Gastroesophageal sphincter (tissue), 4 donors: Measurements from ENCODE around the gene VWA5B2. TPM values are rescaled to one million over a fixed set of nuclear protein-coding genes. Genes with fewer than 3 reads are reported as not detected.

ENCODE experiments used
- ATAC-seq: fragments of 150-250 bp; one replicate; pipeline ENCODE4 v1.9.1; 2016; ENCODE audit warnings: mild to moderate bottlenecking, moderate library complexity
- H3K27ac ChIP-seq, 4 donors: fragments of 200-600 bp; sonication (generic) in 3 of 4; 1 replicate in 3 of 4; 2 replicates in 1 of 4; pipeline ENCODE4 v1.5.1; 2016 to 2019
- H3K27me3 ChIP-seq: fragments of 200-600 bp; sonication (generic); one replicate; pipeline ENCODE4 v1.5.1; 2019
- H3K36me3 ChIP-seq, 2 donors: fragments of 200-600 bp; sonication (generic); one replicate each; pipeline ENCODE4 v1.5.1; 2019; ENCODE audit warnings: control low read depth in 1 of 2
- H3K4me1 ChIP-seq, 3 donors: fragments of 200-600 bp; sonication (generic); 1 replicate in 2 of 3; 2 replicates in 1 of 3; pipeline ENCODE4 v1.5.1; 2016 to 2019; ENCODE audit warnings: control low read depth in 2 of 3
- H3K4me3 ChIP-seq, 2 donors: fragments of 200-600 bp; sonication (generic); one replicate each; pipeline ENCODE4 v1.5.1; 2019; ENCODE audit warnings: mild to moderate bottlenecking in 1 of 2, moderate library complexity in 1 of 2
- H3K9me3 ChIP-seq, 3 donors: fragments of 200-600 bp; sonication (generic); one replicate each; pipeline ENCODE4 v1.5.1; 2017 to 2019; ENCODE audit warnings: control low read depth in 2 of 3
- CTCF ChIP-seq, 4 experiments: fragments of 200-600 bp in 2 of 4; fragments of 450-650 bp in 2 of 4; sonication (generic) in 1 of 4; IDR thresholded peaks; one replicate each; pipeline ENCODE4 v1.5.1; 2017 to 2019; ENCODE audit warnings: antibody characterized with exemption in 4 of 4, mild to moderate bottlenecking in 2 of 4, moderate library complexity in 2 of 4
- EP300 ChIP-seq: sonication (generic); formaldehyde crosslinking; IDR thresholded peaks from one replicate; pipeline ENCODE4 v1.6.1; 2017; ENCODE audit warnings: antibody characterized with exemption, mild to moderate bottlenecking
- POLR2A ChIP-seq, 2 donors: fragments of 450-650 bp; IDR thresholded peaks; one replicate each; pipeline ENCODE4 v1.6.1; 2017; ENCODE audit warnings: antibody characterized with exemption in 2 of 2, mild to moderate bottlenecking in 2 of 2, moderate library complexity in 1 of 2
- POLR2AphosphoS5 ChIP-seq: sonication (generic); formaldehyde crosslinking; IDR thresholded peaks from one replicate; pipeline ENCODE4 v1.6.1; 2017; ENCODE audit warnings: antibody characterized with exemption
- WGBS, 2 donors: methylation state at CpG; one replicate each; pipeline ENCODE4 v1.1.5; 2018; ENCODE audit warnings: low coverage in 1 of 2; 5-methylcytosine and 5-hydroxymethylcytosine counted together
- total RNA-seq, 4 donors: library from RNA; depleted of rRNA; stranded (reverse); fragments of >200 nt; gene quantifications; one replicate each; pipeline ENCODE4 v1.1.0, GENCODE V29; 2016

VWA5B2 gene
- total RNA-seq, 4 donors from 2014 or later, result 0.10 to 0.54 TPM; not detected in 2

- Histone ChIP-seq H3K36me3 (peaks cover 0 to 24% of the 10 kb centered on the region in 2 donors), H3K4me3 (peak within 1 kb of the TSS; percentile 92 to 98), H3K9me3 (no peaks in the 10 kb centered on the region), H3K27me3 (no peaks in the 10 kb centered on the region), H3K4me1 (peaks cover 3 to 32% (median 4%) of the 10 kb centered on the region in 3 donors), H3K27ac (peak within 1 kb of the TSS; percentile 59 to 85 (median 83))
- WGBS, 2 donors, result 1% methylated on average over 12 to 19 of the region's 49 CpGs
- peak; percentile 80 for ATAC-seq
- TF ChIP-seq POLR2A (IDR thresholded peaks at IDR 0.05) (peak; percentile 48 to 56), POLR2AphosphoS5 (peak; percentile 73), EP300 (no peak), CTCF (IDR thresholded peaks at IDR 0.05) (peak in 1 of 4 experiments; percentile 27)
Measured at GRCh38 chr3:184248454-184249411, 19.3 kb downstream of the VWA5B2 start, which contains the start of gene ALG3. Gene ALG3, minus strand, starts transcription at chr3:184248962. Its CDS starts 22 bp downstream, at chr3:184248940.

- H3K4me1 ChIP-seq, result peaks cover 3 to 32% (median 4%) of the 10 kb centered on the region in 3 donors
- H3K9me3 ChIP-seq, result no peaks in the 10 kb centered on the region
- H3K27ac ChIP-seq, result peak within 1 kb of the TSS; percentile 59 to 85 (median 83)
- ATAC-seq, result peak; percentile 97
- H3K36me3 ChIP-seq, result peaks cover 0 to 15% of the 10 kb centered on the region in 2 donors
- no peaks in the 10 kb centered on the region for H3K27me3 ChIP-seq
- peak within 1 kb of the TSS; percentile 92 to 98 for H3K4me3 ChIP-seq
- 0 to 7% methylated on average over 3 to 4 of the region's 54 CpGs for WGBS, 2 donors
- peak; percentile 73 for TF ChIP-seq POLR2AphosphoS5
- no peak for TF ChIP-seq POLR2A (IDR thresholded peaks at IDR 0.05)
- peak in 3 of 4 experiments; percentile 56 to 72 (median 60) for TF ChIP-seq CTCF (IDR thresholded peaks at IDR 0.05)
Measured at GRCh38 chr3:184249412-184250166, 20.2 kb downstream of the VWA5B2 start, which contains the start of gene EEF1AKMT4. Gene EEF1AKMT4, plus strand, starts transcription at chr3:184249672. Its CDS starts 23 bp downstream, at chr3:184249695.

GRCh38 chr3:184250167-184250828 is 20.9 kb downstream of the VWA5B2 start:
- peaks cover 3 to 32% (median 4%) of the 10 kb centered on the region in 3 donors for H3K4me1 ChIP-seq
- 16 to 30% methylated on average over 9 to 14 of the region's 20 CpGs for WGBS, 2 donors
- H3K36me3 ChIP-seq, result peaks cover 0 to 8% of the 10 kb centered on the region in 2 donors
- TF ChIP-seq CTCF (IDR thresholded peaks at IDR 0.05), result peak; percentile 79 to 94 (median 88)
- no peak for TF ChIP-seq EP300
- H3K27me3 ChIP-seq, result no peaks in the 10 kb centered on the region
- H3K4me3 ChIP-seq, result peak overlapping the region; percentile 92 to 98
- H3K9me3 ChIP-seq, result no peaks in the 10 kb centered on the region
- ATAC-seq, result peak; percentile 72
- peak overlapping the region in 3 of 4 donors; percentile 80 to 84 (median 82) for H3K27ac ChIP-seq

- Histone ChIP-seq H3K4me3 (no peak overlapping the region), H3K27me3 (peaks cover 36% of the 10 kb centered on the region), H3K36me3 (peaks cover 0 to 11% of the 10 kb centered on the region in 2 donors), H3K4me1 (peaks cover 0 to 16% (median 5%) of the 10 kb centered on the region in 3 donors), H3K9me3 (no peaks in the 10 kb centered on the region), H3K27ac (no peak overlapping the region)
- TF ChIP-seq EP300, result no peak
- no peak for TF ChIP-seq CTCF (IDR thresholded peaks at IDR 0.05)
- TF ChIP-seq POLR2A (IDR thresholded peaks at IDR 0.05), result no peak
- TF ChIP-seq POLR2AphosphoS5, result no peak
- WGBS, 2 donors, result 100% methylated on average over 2 of the region's 3 CpGs; no CpG with 5 or more reads in 1 of the 2 donors
- ATAC-seq, result no peak
Measured at GRCh38 chr3:184255291-184256039, 26.1 kb downstream of the VWA5B2 start.
